T47D (cell line): ENCODE results near the gene ZNF70.

Experiments used
- DNase-seq, 2 experiments: peaks; one replicate each; pipeline versions ENCODE4 v3.0.0 to v3.0.0-alpha.2; 2011 to 2012; ENCODE audit warnings: low read depth in 1 of 2, low spot score in 1 of 2
- JUND ChIP-seq: IDR thresholded peaks from 2 replicates; pipeline ENCODE4 v1.6.1; 2012; ENCODE audit warnings: low read depth
- in situ Hi-C: cut with HindIII; loops from 2 replicates; pipeline ENCODE4 v1.10.0; 2016; ENCODE audit warnings: low sequenced_read_pairs, low pct_unique_long_range_greater_than_20kb

ZNF70 gene

DNA sequence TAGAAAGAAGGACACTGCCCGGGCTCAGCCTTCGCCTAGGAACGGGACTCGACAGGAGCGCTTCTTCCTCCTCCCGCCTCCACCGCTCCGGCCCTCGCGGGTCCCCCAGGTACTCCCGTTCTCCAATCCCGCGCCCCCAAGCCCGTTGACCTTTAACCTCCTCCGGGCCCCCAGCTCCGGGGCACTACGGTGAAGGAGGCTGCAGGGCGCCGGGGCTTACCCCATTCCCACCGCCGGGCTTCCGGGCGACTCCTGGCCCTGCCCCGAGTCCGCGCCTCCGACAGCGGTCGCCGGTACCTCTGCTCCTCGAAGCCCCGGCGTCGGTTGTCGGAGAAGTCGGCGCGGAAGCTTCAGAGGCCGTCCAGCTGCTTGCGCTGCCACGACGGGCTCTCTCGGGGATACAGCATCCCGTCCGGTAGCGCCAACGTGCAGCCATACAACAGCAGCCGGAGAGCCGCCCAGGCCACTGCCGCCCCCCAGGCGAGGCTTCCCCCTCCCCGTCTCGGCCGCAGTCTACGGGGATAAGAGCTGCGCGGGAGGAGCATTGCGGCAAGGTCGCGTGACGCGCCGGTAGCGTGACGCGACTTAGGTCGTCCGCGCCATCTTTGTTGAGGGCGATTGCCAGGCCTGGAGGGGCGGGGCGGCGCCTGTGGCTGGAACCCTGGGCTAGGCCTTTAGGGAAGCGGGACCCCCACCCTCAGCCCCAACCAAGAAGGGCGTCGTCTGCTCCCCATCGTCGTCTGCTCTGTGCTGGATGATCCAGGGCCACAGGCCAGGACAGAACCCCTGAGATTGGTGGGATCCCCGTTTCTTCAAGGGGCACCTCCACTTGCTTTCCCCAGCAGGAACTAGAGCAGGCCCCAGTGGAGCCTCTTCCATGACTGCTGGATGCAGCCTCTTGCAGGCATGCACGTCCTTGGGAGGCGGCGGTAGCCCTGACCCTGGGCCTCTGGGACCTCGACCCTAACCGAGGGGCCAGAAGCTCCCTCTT, 33.8 kb downstream of the ZNF70 start:
- TF ChIP-seq JUND, result no peak
- DNase-seq, result peak; percentile 75 to 87
- in situ Hi-C loops, result no loop called here

DNA sequence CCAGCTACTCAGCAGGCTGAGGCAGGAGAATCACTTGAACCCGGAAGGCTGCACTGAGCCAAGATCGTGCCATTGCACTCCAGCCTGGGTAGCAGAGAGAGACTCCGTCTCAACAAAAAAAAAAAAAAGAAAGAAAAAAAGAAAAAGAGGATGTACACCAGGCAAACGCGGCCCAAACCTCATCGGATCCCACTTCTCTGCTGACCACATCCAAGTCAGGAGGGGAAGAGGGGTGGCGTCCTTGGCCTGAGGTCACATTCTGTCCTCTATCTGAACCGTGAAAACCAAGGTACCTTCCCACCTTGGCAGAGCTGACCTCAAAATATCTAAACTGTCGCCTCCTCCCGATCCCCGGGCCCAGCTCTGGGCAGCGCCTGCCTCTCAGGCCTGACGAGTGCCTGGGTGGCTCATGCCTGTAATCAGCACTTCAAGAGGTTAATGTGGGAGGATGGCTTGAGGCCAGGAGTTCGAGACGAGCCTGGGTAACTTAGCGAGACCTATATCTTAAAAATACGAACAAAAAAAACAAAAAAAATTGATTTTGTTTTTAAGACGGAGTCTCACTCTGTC, 35.0 kb downstream of the ZNF70 start:
- DNase-seq, result no peak
- TF ChIP-seq JUND, result no peak
- in situ Hi-C loops, result no loop called here

DNA sequence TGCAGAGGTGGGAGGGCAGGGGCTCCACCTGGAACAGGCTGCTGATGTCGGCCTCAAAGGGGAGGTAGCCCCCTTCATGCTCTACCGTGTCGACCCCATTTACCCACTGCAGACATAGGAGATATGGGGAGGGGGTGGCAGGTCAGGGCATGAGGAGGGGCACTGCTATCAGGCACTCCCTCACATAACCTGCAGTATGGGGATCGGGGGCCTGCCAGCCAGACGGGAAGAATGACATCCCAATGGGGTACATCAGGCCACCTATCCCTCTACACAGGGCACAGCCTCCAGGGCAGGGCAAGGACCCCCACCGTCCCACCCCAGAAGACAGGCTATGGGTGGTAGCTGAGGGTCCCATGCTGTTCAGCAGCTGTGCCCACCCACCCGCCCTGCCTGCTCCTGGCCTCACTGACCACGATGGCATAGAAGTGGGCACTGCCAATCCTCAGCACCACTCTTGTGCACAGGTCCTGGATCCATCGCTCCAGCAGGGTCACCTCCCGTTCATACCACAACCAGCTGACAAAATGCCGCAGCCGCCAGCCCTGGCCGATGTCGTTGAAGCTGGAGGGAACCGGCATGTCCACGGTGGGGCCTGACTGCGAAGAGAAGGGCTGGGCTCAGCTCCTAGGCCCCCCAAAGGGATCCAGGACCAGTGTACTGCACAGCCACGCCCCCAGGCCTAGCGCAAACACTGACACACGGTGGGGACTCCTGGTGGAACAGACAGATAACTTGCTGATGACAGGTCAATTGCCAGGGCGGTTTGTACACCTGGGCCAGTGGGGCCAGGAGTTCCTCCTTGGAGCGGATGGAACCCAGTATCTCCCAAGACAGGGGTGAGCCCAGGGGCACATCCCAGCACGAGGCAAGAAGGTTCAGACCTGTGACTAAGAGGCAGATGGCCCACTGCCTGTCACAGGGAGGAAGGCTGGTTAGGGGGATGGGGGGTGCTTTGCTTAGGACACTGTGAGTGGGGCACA, 36.0 kb downstream of the ZNF70 start:
- no peak for DNase-seq
- TF ChIP-seq JUND, result no peak
- in situ Hi-C loops, result no loop called here

DNA sequence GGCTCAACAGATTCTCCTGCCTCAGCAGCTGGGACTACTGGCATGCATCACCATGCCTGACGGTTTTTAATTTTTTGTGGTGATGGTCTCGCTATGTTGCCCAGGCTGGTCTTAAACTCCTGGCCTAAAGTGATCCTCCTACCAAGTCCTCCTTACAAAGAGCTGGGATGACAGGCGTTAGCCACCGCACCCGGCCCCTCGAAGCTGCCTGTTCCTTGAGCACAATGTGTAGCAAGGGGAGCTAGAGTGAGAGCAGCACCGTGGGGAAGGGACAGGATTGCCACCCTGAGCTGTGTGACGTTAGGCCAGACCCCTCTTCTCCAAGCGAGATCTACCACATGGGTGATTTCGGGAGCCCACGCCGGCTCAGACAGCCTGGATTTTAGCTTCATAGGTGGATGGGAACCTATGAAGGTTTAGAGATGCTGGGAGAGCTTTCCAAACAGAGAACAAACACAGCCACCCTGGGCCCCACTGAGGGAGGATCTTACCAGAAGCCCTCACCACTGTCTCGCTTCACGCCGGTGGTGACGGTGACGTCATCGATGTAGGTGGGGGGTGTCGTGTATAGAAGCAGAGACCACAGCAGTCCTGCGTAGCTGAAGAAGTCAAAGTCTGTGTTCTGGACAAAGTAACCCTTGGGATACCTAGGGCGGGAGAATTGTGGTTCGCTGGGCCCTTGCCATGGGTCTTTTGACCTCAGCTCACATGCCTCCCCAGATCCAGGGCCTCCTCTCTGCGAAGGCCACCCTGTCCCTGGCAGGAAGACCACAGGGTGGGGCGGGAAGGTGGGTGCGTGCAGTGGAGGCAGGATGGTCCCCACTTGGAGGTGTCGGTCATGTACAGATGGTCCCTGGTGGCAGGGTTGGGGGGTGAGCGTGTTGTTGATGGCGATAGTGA, 37.0 kb downstream of the ZNF70 start:
- TF ChIP-seq JUND, result no peak
- DNase-seq, result no peak
- in situ Hi-C loops, result no loop called here

DNA sequence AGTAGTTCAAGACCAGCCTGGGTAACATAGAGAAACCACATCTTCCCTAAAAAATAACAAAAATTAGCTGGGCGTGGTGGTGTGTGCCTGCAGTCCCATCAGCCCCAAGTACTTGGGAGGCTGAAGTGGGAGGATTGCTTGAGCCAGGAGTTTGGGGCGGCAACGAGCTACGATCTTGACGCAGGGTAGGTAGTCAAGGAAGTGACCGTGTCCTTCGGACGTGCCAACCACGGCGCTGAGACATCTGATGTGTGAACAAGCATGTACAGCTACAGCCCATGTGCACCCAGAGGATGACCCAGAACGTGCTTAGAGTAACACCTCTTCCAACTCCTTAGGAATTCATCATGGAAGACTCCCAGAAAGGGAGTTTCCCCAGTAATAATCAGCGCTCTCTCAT, 38.7 kb downstream of the ZNF70 start:
- no peak for TF ChIP-seq JUND
- DNase-seq, result no peak
- in situ Hi-C loops, result no loop called here

DNA sequence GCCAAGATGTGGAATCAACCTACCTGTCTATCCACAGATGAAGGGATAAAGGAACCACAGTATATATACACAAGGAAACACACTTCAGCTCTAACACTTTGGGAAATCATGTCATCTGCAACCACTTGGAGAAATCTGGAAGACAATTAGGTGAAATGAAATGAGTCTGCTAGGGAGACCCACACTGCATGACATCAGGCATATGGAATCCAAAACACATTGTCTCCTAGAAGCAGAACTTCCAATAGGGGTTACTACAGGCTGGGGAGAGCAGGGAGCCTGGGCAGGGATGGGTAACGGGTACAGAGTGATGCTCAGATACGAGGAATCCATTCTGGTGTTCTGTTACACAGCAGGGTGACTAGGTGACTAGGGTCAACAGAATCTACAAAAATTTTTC, 41.8 kb downstream of the ZNF70 start:
- no peak for TF ChIP-seq JUND
- in situ Hi-C loops, result no loop called here
- no peak for DNase-seq

DNA sequence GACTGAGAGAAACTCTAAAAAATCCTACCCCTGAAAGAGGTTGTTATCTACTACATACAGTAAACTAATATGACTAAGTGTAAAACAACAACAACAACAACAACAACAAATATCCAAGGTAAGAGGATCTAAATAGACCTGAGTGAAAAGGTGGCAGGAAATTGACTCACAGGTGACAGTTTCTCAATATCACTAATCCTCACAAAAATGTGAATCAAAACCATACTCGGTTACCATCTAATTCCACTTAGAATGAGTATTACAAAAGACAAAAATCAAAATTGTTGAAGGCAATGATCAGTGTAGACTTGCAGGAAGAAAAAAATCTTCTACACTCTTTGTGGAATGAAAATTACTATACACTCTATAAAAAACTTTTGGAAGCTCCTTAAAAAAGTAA, 42.6 kb downstream of the ZNF70 start:
- DNase-seq, result no peak
- in situ Hi-C loops, result no loop called here
- no peak for TF ChIP-seq JUND

DNA sequence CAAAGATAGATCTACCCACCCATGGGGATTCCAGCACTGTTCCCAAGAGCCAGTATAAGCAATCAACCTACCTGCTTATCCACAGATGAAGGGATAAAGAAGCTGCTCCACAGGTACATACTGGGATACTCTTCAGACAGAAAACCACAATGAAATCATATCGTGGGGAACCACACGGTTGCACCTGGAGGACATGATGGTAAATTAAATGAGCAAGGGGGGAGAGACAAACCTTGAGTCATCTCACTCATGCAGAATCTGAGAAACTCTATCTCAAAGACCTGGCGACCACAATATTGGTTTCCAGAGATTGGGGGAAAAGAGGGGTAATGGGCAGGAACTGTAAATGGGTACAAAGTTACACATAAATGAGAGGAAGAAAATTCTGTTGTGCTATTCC, 45.6 kb downstream of the ZNF70 start:
- DNase-seq, result no peak
- in situ Hi-C loops, result no loop called here
- no peak for TF ChIP-seq JUND

DNA sequence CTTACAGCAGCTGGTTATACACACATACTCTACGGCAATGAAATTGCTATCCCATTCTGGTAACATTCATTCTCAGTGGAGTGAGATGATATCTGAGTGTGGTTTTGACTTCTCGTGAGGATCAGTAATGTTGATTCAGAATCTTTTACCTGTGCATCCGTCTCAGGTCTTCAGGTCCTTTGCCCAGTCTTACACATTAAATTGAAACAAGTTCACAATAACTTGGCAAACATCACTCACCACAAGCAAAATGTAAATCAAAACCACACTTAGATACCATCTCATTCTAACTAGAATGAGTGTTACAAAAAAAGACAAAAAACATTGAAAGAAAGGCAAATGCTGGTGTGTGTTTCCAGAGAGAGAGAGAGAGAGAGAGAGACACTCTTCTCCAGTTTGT, 46.1 kb downstream of the ZNF70 start:
- in situ Hi-C loops, result no loop called here
- TF ChIP-seq JUND, result no peak

DNA sequence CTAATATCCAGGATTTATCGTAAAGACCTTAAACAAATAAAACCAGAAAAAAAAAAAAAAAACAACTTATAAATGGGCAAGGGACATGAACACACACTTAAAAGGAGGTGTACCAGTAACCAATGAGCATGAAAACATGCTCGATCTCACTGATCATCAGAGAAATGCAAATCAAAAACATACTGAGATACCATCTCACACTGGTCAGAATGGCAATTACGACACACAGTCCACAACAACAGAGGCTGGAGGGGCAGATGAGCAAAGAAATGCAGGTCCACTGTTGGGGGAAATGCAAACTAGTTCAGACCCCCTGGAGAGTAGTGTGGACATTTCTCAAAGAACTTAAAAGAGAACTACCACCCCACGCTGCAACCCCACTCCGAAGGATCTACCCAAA, 46.9 kb downstream of the ZNF70 start:
- TF ChIP-seq JUND, result no peak
- in situ Hi-C loops, result no loop called here
- no peak for DNase-seq

More for the DNA sequence above, 46.1 kb downstream of the ZNF70 start:
- no peak for DNase-seq

DNA sequence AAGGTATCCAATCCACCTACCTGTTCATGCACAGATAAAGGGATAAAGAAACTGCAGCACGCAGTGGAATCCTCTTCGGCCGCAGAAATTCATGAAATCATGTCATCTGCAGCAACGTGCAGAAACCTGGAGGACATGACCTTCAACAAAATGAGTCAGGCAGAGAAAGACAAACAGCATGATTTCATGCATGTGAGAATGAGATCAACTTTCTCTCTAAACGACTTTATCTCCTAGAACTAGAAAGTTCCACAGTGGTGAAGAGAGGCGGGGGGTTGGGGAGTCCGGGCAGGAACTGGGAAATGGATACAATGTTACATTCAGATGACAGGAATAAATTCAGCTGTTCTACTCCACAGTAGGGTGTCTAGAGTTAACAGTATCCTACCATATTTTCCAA, 50.2 kb downstream of the ZNF70 start:
- DNase-seq, result no peak
- TF ChIP-seq JUND, result no peak
- in situ Hi-C loops, result no loop called here
